ENCODE results near the gene FAM83E.
"Not testable (repeated sequence)": the region's sequence is repeated elsewhere in the genome, so short reads cannot be mapped to it uniquely, and the experiment has no call there.

GRCh38 chr19:48577908-48578307, 37.0 kb downstream of the FAM83E start:
- not testable (repeated sequence) for TF ChIP-seq CTCF, POLR2A (IDR thresholded peaks at IDR 0.05)

Measured in testis (tissue), 2 donors.